IMR-90 (cell line): Measurements from ENCODE around the gene NOS1AP. TPM values are rescaled to one million over a fixed set of nuclear protein-coding genes. Genes with fewer than 3 reads are reported as not detected.

ENCODE experiments used
- ATAC-seq: fragments of 200-7000 bp; cut with Tn5 transposase; 2 replicates; pipeline ENCODE4 v1.9.1; 2020; ENCODE audit warnings: low read depth, mild to moderate bottlenecking, moderate library complexity
- BruUV-seq: library from RNA; stranded (reverse); fragments of 400-500 nt; replicated peaks from 2 replicates; lab custom pipeline; 2021; lab: Mats Ljungman, UMichigan
- CTCF ChIA-PET: fragments of 300-600 bp; formaldehyde crosslinking; extraction: SDS; loops from one replicate; lab custom pipeline; 2021; ENCODE audit warnings: antibody characterized with exemption; lab: Yijun Ruan, JAX
- POLR2A ChIA-PET: fragments of 300-600 bp; sonication (Branson Sonifier 250); formaldehyde crosslinking; loops from one replicate; lab custom pipeline; 2022; ENCODE audit warnings: antibody characterized with exemption; ENCODE audit not compliant: unreplicated experiment; lab: Charles Lee
- DNase-seq: peaks from one replicate; pipeline ENCODE4 v3.0.0; 2013
- H2AFZ ChIP-seq: replicated peaks from 2 replicates; pipeline ENCODE3; 2013; ENCODE audit warnings: low read length, mild to moderate bottlenecking; ENCODE audit not compliant: poor library complexity
- H2AK5ac ChIP-seq: 2 replicates; pipeline ENCODE4 v1.6.1; 2013; ENCODE audit warnings: low read depth, low read length, inconsistent platforms
- H2AK9ac ChIP-seq: replicated peaks from 2 replicates; pipeline ENCODE3; 2013; ENCODE audit warnings: mild to moderate bottlenecking, low read depth, low read length, moderate library complexity; ENCODE audit not compliant: poor library complexity
- H2BK120ac ChIP-seq: 2 replicates; pipeline ENCODE4 v1.6.1; 2013; ENCODE audit warnings: low read depth, low read length, inconsistent platforms
- H2BK15ac ChIP-seq: 3 replicates; pipeline ENCODE4 v1.6.1; 2013; ENCODE audit warnings: low read depth, low read length, inconsistent platforms
- H2BK20ac ChIP-seq: 2 replicates; pipeline ENCODE4 v1.6.1; 2013; ENCODE audit warnings: low read depth, mild to moderate bottlenecking, inconsistent platforms, low read length, moderate library complexity
- H2BK5ac ChIP-seq: 2 replicates; pipeline ENCODE4 v1.6.1; 2013; ENCODE audit warnings: mild to moderate bottlenecking, low read depth, low read length, inconsistent platforms; ENCODE audit not compliant: poor library complexity, severe bottlenecking
- H3K14ac ChIP-seq: replicated peaks from 2 replicates; pipeline ENCODE4 v1.6.1; 2013; ENCODE audit warnings: low read depth, low read length, inconsistent platforms
- H3K18ac ChIP-seq: 2 replicates; pipeline ENCODE4 v1.6.1; 2013; ENCODE audit warnings: low read depth, low read length, control low read depth
- H3K23ac ChIP-seq: 2 replicates; pipeline ENCODE4 v1.6.1; 2013; ENCODE audit warnings: low read depth, low read length, inconsistent platforms
- H3K27ac ChIP-seq: 2 replicates; pipeline ENCODE4 v1.5.1; 2013; ENCODE audit warnings: mild to moderate bottlenecking, control low read depth, low read length; ENCODE audit not compliant: insufficient read depth
- H3K27me3 ChIP-seq: 2 replicates; pipeline ENCODE4 v1.6.1; 2013; ENCODE audit warnings: low read length; ENCODE audit not compliant: control insufficient read depth, insufficient read depth
- H3K36me3 ChIP-seq: 2 replicates; pipeline ENCODE4 v1.6.1; 2013; ENCODE audit warnings: low read length, mixed read lengths; ENCODE audit not compliant: control insufficient read depth, insufficient read depth
- H3K4ac ChIP-seq: 2 replicates; pipeline ENCODE4 v1.6.1; 2013; ENCODE audit warnings: low read depth, low read length, inconsistent platforms
- H3K4me1 ChIP-seq: 2 replicates; pipeline ENCODE4 v1.6.1; 2013; ENCODE audit warnings: low read length, mixed read lengths; ENCODE audit not compliant: control insufficient read depth, insufficient read depth
- H3K4me2 ChIP-seq: 2 replicates; pipeline ENCODE4 v1.6.1; 2013; ENCODE audit warnings: low read depth, mild to moderate bottlenecking, control low read depth, low read length, moderate library complexity
- H3K4me3 ChIP-seq: 2 replicates; pipeline ENCODE4 v1.5.1; 2013; ENCODE audit warnings: low read depth, mild to moderate bottlenecking, control low read depth, low read length, moderate library complexity; ENCODE audit not compliant: insufficient read depth
- H3K56ac ChIP-seq: 2 replicates; pipeline ENCODE4 v1.6.1; 2013; ENCODE audit warnings: low read length, inconsistent platforms; ENCODE audit not compliant: insufficient read depth; ENCODE audit errors: extremely low read depth
- H3K79me1 ChIP-seq, 2 experiments: 2 replicates each; pipeline ENCODE4 v1.6.1; 2013; ENCODE audit warnings: low read length in 2 of 2, inconsistent platforms in 1 of 2, low read depth in 1 of 2
- H3K9ac ChIP-seq: 2 replicates; pipeline ENCODE4 v1.6.1; 2013; ENCODE audit warnings: low read depth, low read length, control low read depth
- H3K9me1 ChIP-seq: 2 replicates; pipeline ENCODE4 v1.6.1; 2013; ENCODE audit warnings: low read length, inconsistent platforms; ENCODE audit not compliant: insufficient read depth
- H3K9me3 ChIP-seq: 2 replicates; pipeline ENCODE4 v1.6.1; 2013; ENCODE audit warnings: low read length; ENCODE audit not compliant: control insufficient read depth, insufficient read depth
- H4K20me1 ChIP-seq: 2 replicates; pipeline ENCODE4 v1.6.1; 2013; ENCODE audit warnings: low read length, inconsistent platforms; ENCODE audit not compliant: insufficient read depth
- H4K5ac ChIP-seq: 2 replicates; pipeline ENCODE4 v1.6.1; 2013; ENCODE audit warnings: mild to moderate bottlenecking, low read depth, low read length, control low read depth
- H4K8ac ChIP-seq, 2 experiments: 2 replicates each; pipeline ENCODE4 v1.6.1; 2013; ENCODE audit warnings: low read depth in 2 of 2, low read length in 2 of 2, control low read depth in 1 of 2, inconsistent platforms in 1 of 2
- H4K91ac ChIP-seq: 2 replicates; pipeline ENCODE4 v1.6.1; 2013; ENCODE audit warnings: low read depth, low read length, inconsistent platforms; ENCODE audit not compliant: insufficient read depth
- ELK1 ChIP-seq: fragments of 150-350 bp; IDR thresholded peaks from 2 replicates; pipeline ENCODE4 v1.6.1; 2016; ENCODE audit warnings: low read depth, mild to moderate bottlenecking, low read length, moderate library complexity, borderline replicate concordance
- FOS ChIP-seq: fragments of 150-350 bp; IDR thresholded peaks from 2 replicates; pipeline ENCODE4 v1.6.1; 2016; ENCODE audit warnings: low read depth, low read length
- MAFK ChIP-seq: IDR thresholded peaks from 2 replicates; pipeline ENCODE4 v1.6.1; 2012; ENCODE audit warnings: low read depth, low read length, improper control_type of control experiment
- MAZ ChIP-seq: IDR thresholded peaks from 2 replicates; pipeline ENCODE4 v1.6.1; 2012; ENCODE audit warnings: low read depth, mild to moderate bottlenecking, low read length, improper control_type of control experiment, moderate library complexity, borderline replicate concordance
- POLR2A ChIP-seq: IDR thresholded peaks from 2 replicates; pipeline ENCODE4 v1.6.1; 2012; ENCODE audit warnings: mild to moderate bottlenecking, low read depth, low read length
- RAD21 ChIP-seq: IDR thresholded peaks from 2 replicates; pipeline ENCODE4 v1.6.1; 2012; ENCODE audit warnings: low read length, improper control_type of control experiment
- RFX5 ChIP-seq: IDR thresholded peaks from 2 replicates; pipeline ENCODE4 v1.8.0; 2012; ENCODE audit warnings: low read depth, mild to moderate bottlenecking, low read length, moderate library complexity
- USF2 ChIP-seq: fragments of 150-350 bp; IDR thresholded peaks from 2 replicates; pipeline ENCODE4 v1.6.1; 2017; ENCODE audit warnings: mild to moderate bottlenecking, antibody characterized with exemption, low read length, low read depth
- WGBS, 2 experiments: methylation state at CpG; one replicate each; pipeline versions ENCODE4 v1.1.5 to v1.1.7; 2013; ENCODE audit warnings: missing lambda C conversion rate in 2 of 2; ENCODE audit not compliant: insufficient read length in 1 of 2; ENCODE audit errors: extremely low coverage in 2 of 2; 5-methylcytosine and 5-hydroxymethylcytosine counted together
- dilution Hi-C: fragments of 300-500 bp; cut with HindIII; formaldehyde crosslinking; loops from one replicate; pipeline ENCODE4 v1.14.3; 2018; ENCODE audit warnings: low sequenced_read_pairs; ENCODE audit not compliant: unreplicated experiment
- in situ Hi-C: fragments of 300-500 bp; cut with MboI; formaldehyde crosslinking; loops from 3 replicates; pipeline ENCODE4 v1.14.3; 2019; ENCODE audit warnings: low sequenced_read_pairs, inconsistent platforms, mixed read lengths
- intact Hi-C: fragments of 100-400 bp; cut with micrococcal nuclease; formaldehyde crosslinking; loops from 2 replicates; pipeline ENCODE4 v1.10.0; 2022
- polyA plus RNA-seq, 3 experiments: library from polyadenylated mRNA; depleted of rRNA; stranded (reverse); fragments of >200 nt; gene quantifications; 2 replicates each; pipeline ENCODE4 v1.2.3, GENCODE V29; 2012; ENCODE audit warnings: low replicate concordance in 1 of 3
- total RNA-seq: library from RNA; depleted of rRNA; stranded (reverse); fragments of >200 nt; gene quantifications from 2 replicates; pipeline ENCODE4 v1.2.3, GENCODE V29; 2012

The NOS1AP gene
- total and polyA plus RNA-seq, 2 of the 4 experiments (the other 2 are of a cell fraction) = 0.18 to 0.19 TPM

GRCh38 chr1:162074276-162075005, 5.0 kb downstream of the NOS1AP start:
- H2AK5ac ChIP-seq = no peak overlapping the region
- intact Hi-C loops (no loop called here), in situ Hi-C loops (no loop called here), dilution Hi-C loops (no loop called here)
- BruUV-seq = no TSS peak
- no peaks in the 10 kb centered on the region for H3K36me3 ChIP-seq
- H3K4me3 ChIP-seq = no peak overlapping the region
- H3K56ac ChIP-seq = no peak overlapping the region
- H2AK9ac ChIP-seq = no peak overlapping the region
- H3K4ac ChIP-seq = no peak overlapping the region
- H2BK5ac ChIP-seq = no peak overlapping the region
- H3K27me3 ChIP-seq = peaks cover 39% of the 10 kb centered on the region
- DNase-seq = no peak
- no peak overlapping the region for H4K91ac ChIP-seq
- CTCF ChIA-PET = no interaction called here
- H3K4me2 ChIP-seq = no peak overlapping the region
- WGBS, 2 experiments = 60% methylated on average over 1 of the region's 4 CpGs; no CpG with 5 or more reads in 1 of the 2 experiments
- TF ChIP-seq RFX5 (no peak), POLR2A (no peak), ELK1 (no peak), FOS (no peak), MAFK (no peak), RAD21 (no peak), USF2 (no peak), MAZ (no peak)
- no peak for ATAC-seq
- no peak overlapping the region for H2BK20ac ChIP-seq
- H4K8ac ChIP-seq = no peak overlapping the region
- H3K18ac ChIP-seq = no peak overlapping the region
- H3K27ac ChIP-seq = no peak overlapping the region
- no peaks in the 10 kb centered on the region for H3K79me1 ChIP-seq
- H2AFZ ChIP-seq = no peak overlapping the region
- H3K9me3 ChIP-seq = peaks cover 4% of the 10 kb centered on the region
- H4K5ac ChIP-seq = no peak overlapping the region
- H2BK120ac ChIP-seq = no peak overlapping the region
- H3K4me1 ChIP-seq = no peaks in the 10 kb centered on the region; the same call in 1 of the 2 replicates
- H3K9ac ChIP-seq = no peak overlapping the region
- H2BK15ac ChIP-seq = no peak overlapping the region
- H3K23ac ChIP-seq = no peak overlapping the region
- no peaks in the 10 kb centered on the region for H4K20me1 ChIP-seq
- no peak overlapping the region for H3K14ac ChIP-seq
- H3K9me1 ChIP-seq = no peaks in the 10 kb centered on the region
- POLR2A ChIA-PET = no interaction called here
